Lung (tissue), 12 donors: ENCODE results near the gene KCNH4. TPM values are rescaled to one million over a fixed set of nuclear protein-coding genes. Genes with fewer than 3 reads are reported as not detected.

Experiments used
- ATAC-seq: fragments of 200-7000 bp; cut with Tn5 transposase; one replicate; pipeline ENCODE4 v1.9.1; 2020; ENCODE audit warnings: moderate number of reproducible peaks; ENCODE audit not compliant: insufficient read depth, low FRiP score
- DNase-seq, 3 donors: peaks; one replicate each; pipeline ENCODE4 v3.0.0-alpha.2; 2013 to 2017
- H3K27ac ChIP-seq, 2 donors: one replicate each; pipeline ENCODE4 v1.5.1; 2013; ENCODE audit warnings: mild to moderate bottlenecking in 2 of 2, moderate library complexity in 2 of 2, control low read depth in 1 of 2, inconsistent platforms in 1 of 2, low read depth in 1 of 2, low read length in 1 of 2
- H3K27me3 ChIP-seq, 3 donors: one replicate each; pipeline ENCODE4 v1.5.1; 2013; ENCODE audit warnings: low read length in 2 of 3; ENCODE audit not compliant: control insufficient read depth in 3 of 3, insufficient read depth in 3 of 3
- H3K36me3 ChIP-seq, 4 donors: one replicate each; pipeline ENCODE4 v1.5.1; 2013; ENCODE audit warnings: low read length in 4 of 4, mild to moderate bottlenecking in 1 of 4, moderate library complexity in 1 of 4; ENCODE audit not compliant: control insufficient read depth in 4 of 4, insufficient read depth in 4 of 4
- H3K4me1 ChIP-seq, 5 donors: one replicate each; pipeline ENCODE4 v1.5.1; 2013; ENCODE audit warnings: low read length in 5 of 5, mild to moderate bottlenecking in 2 of 5, moderate library complexity in 1 of 5; ENCODE audit not compliant: control insufficient read depth in 5 of 5, insufficient read depth in 5 of 5
- H3K4me3 ChIP-seq: one replicate; pipeline ENCODE4 v1.5.1; 2013; ENCODE audit warnings: mild to moderate bottlenecking, control low read depth, moderate library complexity
- H3K9ac ChIP-seq, 2 donors: one replicate each; pipeline ENCODE4 v1.5.1; 2013; ENCODE audit warnings: low read length in 2 of 2, control low read depth in 1 of 2; ENCODE audit not compliant: insufficient read depth in 1 of 2
- H3K9me3 ChIP-seq, 4 donors: one replicate each; pipeline ENCODE4 v1.5.1; 2013; ENCODE audit warnings: low read length in 3 of 4, mild to moderate bottlenecking in 1 of 4, moderate library complexity in 1 of 4; ENCODE audit not compliant: control insufficient read depth in 4 of 4, insufficient read depth in 3 of 4
- CTCF ChIP-seq: IDR thresholded peaks from 2 replicates; pipeline ENCODE4 v1.5.1; 2012; ENCODE audit warnings: mild to moderate bottlenecking; ENCODE audit errors: control extremely low read depth, extremely low read depth
- WGBS, 2 donors: extraction: QIAGEN DNeasy Blood & Tissue Kit; methylation state at CpG; one replicate each; pipeline ENCODE4 v1.1.7; 2013; 5-methylcytosine and 5-hydroxymethylcytosine counted together
- polyA plus RNA-seq, 2 donors: library from polyadenylated mRNA; stranded (reverse); fragments of 200-250 nt; gene quantifications; one replicate each; pipeline ENCODE4 v1.2.1, GENCODE V29; 2013
- total RNA-seq, 2 donors: library from RNA; depleted of rRNA in 1 of 2; stranded (reverse); fragments of >200 nt in 1 of 2; gene quantifications; one replicate each; pipeline ENCODE4 v1.2.1, GENCODE V29; 2014 to 2021
- donor health status: control.
- donor health status: control.
- donor health status: Bipolar disorder and iron deficiency.
- donor health status: healthy.
- donor health status: DM: yes; HTN: yes; CAD: no.

Gene KCNH4
- total and polyA plus RNA-seq, 4 donors = 0.04 to 0.57 (median 0.21) TPM

DNA sequence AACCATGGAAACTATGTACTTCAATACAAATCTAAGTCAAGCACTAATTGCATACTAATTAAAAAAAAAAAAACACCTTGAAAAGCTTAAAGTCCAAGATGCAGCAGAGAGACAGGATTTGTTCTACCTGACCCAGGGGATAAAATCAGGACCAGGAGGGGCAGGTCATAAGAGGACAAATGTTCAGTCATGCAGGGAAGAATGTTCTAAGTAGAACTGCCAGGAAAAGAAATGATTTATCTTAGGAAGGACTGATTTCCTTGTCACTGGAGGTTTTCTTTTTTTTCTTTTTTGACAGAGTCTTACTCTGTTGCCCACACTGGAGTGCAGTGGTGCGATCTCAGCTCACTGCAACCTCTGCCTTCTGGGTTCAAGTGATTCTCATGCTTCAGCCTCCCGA, 22.4 kb upstream of the KCNH4 start:
- Histone ChIP-seq H3K27me3 (no peaks in the 10 kb centered on the region), H3K9ac (no peak overlapping the region), H3K27ac (no peak overlapping the region), H3K4me3 (no peak overlapping the region), H3K36me3 (peaks cover 12 to 47% (median 23%) of the 10 kb centered on the region in 4 donors), H3K9me3 (no peaks in the 10 kb centered on the region), H3K4me1 (peaks cover 0 to 10% (median 0%) of the 10 kb centered on the region in 5 donors)
- TF ChIP-seq CTCF = no peak
- ATAC-seq (no peak), DNase-seq (no peak)
- WGBS, 2 donors = 96 to 98% methylated on average over 2 of the region's 2 CpGs

DNA sequence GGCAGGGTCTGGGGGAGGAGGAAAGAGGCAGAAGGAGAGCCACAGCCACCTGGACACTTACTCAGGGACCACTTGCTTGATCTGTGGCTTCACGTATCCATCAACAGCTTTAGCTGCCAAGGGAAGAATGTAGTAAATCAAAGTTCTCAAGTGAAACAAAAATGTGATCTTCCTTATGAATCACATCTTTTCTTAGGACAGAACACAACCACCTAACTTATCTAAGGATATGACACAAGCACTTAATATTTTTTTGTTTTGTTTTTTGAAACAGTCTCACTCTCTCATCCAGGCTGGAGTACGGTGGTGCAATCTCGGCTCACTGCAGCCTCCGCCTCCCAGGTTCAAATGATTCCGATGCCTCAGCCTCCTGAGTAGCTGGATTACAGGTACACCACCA, 21.8 kb upstream of the KCNH4 start:
- 97 to 98% methylated on average over 5 of the region's 5 CpGs for WGBS, 2 donors
- Histone ChIP-seq H3K27ac (no peak overlapping the region), H3K36me3 (peaks cover 12 to 47% (median 22%) of the 10 kb centered on the region in 4 donors), H3K27me3 (no peaks in the 10 kb centered on the region), H3K9me3 (no peaks in the 10 kb centered on the region), H3K4me3 (no peak overlapping the region), H3K9ac (no peak overlapping the region), H3K4me1 (peaks cover 0 to 10% (median 0%) of the 10 kb centered on the region in 5 donors)
- no peak for ATAC-seq
- DNase-seq = no peak
- no peak for TF ChIP-seq CTCF

DNA sequence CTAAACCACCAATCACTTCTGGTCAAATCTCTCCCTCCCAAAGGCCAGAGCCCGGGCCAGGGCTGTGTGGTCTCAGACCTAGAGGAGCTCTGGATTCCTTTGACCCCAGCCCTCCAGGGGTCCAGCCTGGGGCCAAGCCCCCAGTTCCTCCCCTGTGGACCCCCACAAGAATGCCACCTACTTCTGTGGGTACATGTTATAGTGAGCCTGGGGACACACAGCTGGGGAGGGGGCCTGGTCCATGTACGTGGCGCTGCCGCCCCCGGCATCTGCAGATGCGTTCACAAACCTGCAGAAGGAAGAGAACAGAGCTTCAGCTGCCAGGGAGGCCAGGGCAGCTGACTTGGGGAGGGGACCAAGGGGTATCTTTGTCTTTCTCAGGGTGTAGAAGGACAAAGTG, 21.2 kb upstream of the KCNH4 start:
- H3K9ac ChIP-seq = no peak overlapping the region
- DNase-seq (no peak), ATAC-seq (no peak)
- no peaks in the 10 kb centered on the region for H3K27me3 ChIP-seq
- H3K4me1 ChIP-seq = peaks cover 0 to 10% (median 0%) of the 10 kb centered on the region in 5 donors
- no peaks in the 10 kb centered on the region for H3K9me3 ChIP-seq
- 94 to 98% methylated on average over 6 of the region's 6 CpGs for WGBS, 2 donors
- no peak for TF ChIP-seq CTCF
- H3K27ac ChIP-seq = no peak overlapping the region
- no peak overlapping the region for H3K4me3 ChIP-seq
- peaks cover 8 to 45% (median 19%) of the 10 kb centered on the region in 4 donors for H3K36me3 ChIP-seq

DNA sequence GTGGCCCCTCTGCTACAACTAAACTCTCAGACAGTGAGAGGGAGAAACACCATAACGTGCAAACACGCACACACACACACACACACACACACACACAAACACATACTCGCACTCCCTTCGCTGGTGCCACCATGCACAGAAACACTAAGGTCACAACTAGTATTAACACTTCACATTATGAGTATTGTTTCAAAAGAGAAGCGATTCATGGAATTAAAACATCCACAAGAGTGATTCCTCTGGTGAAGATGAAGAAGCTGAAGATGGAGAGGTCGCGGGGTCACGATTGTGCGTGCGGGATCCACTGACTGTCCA, 20.5 kb upstream of the KCNH4 start:
- Histone ChIP-seq H3K27ac (no peak overlapping the region), H3K36me3 (peaks cover 7 to 41% (median 18%) of the 10 kb centered on the region in 4 donors), H3K4me3 (no peak overlapping the region), H3K4me1 (peaks cover 0 to 10% (median 0%) of the 10 kb centered on the region in 5 donors), H3K27me3 (no peaks in the 10 kb centered on the region), H3K9me3 (no peaks in the 10 kb centered on the region), H3K9ac (no peak overlapping the region)
- no peak for ATAC-seq
- 93% methylated on average over 10 of the region's 10 CpGs for WGBS, 2 donors
- no peak for TF ChIP-seq CTCF
- DNase-seq = no peak
